Measurements from ENCODE around the gene GPRIN1.
A peak's percentile ranks its signal among the peaks of the same experiment; 100 is the strongest.

Gene GPRIN1

GRCh38 chr5:176609724-176610434 lies at the start of gene GPRIN1:
TSS of gene GPRIN1 (minus strand) at chr5:176610156. CDS start at chr5:176599834, 10,322 bp downstream.
- DNase-seq, result no peak

DNA sequence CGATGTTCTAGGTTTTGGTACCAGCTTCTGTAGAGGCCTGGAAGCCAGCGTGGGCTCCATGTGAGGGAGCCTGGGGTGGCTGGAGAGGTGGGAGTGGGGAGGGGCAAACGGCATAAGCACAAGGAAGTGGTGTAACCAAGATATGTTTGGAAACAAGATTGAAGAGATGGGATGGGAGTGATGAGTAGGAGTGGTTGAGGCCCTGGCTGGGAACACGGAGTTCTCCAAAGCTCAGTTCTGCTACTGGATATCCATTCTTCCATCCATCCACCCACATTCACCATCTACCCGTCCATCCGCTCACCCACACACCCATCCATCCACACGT lies 49.5 kb upstream of the GPRIN1 start:
- DNase-seq, result no peak

- DNase-seq, result no peak
Observed at GRCh38 chr5:176658817-176659511, 49.0 kb upstream of the GPRIN1 start.

DNA sequence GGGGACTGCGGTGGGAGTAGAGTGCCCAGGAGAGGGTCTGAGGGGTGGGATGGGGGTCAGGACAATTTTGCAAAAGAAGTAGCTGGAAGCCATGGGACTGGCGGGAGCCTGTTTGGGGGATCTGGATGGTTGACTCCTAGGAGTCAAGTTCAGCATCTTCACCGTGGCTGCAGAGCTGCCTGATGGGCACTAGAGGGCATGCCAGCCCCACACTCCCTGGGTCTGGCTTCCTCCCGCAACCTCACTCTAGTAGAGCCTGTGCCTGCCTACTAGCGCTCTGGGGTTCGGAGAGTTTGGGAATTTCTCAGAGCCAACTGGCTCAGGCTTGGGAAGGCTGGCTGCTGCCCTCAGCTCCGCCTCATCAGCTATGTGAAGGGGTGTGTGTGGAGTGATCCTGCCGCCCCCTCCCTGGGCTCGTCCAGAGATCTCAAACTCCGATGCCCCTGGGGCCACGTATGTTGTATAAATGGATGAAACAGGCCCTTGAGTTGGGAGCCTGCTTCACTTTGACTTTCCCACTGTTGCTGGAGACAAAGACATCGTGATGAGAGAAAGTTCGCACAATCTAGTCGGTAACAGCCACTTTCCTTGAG lies 48.1 kb upstream of the GPRIN1 start:
- peak; percentile 44 to 71 for DNase-seq

DNA sequence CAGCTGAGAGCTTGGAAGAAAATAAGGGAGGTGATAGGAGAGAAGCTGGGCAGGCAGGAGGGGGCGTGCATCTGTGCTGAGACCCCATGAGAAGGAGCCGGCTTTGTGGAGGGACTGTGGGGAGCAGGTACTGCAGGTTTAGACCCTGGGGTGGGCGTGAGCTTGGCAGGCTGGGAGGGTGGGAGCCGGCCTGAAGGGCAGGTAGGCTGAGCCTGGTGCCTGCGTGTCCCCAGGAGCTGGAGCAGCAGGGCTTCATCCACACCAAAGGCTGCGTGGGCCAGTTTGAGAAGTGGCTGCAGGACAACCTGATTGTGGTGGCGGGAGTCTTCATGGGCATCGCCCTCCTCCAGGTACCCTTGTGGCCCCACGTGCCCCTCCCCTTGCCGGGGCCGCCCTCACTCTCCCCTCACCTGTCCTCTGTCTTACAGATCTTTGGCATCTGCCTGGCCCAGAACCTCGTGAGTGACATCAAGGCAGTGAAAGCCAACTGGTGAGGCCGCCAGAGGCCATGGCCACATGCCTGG lies 46.6 kb upstream of the GPRIN1 start:
- DNase-seq, result no peak

DNA sequence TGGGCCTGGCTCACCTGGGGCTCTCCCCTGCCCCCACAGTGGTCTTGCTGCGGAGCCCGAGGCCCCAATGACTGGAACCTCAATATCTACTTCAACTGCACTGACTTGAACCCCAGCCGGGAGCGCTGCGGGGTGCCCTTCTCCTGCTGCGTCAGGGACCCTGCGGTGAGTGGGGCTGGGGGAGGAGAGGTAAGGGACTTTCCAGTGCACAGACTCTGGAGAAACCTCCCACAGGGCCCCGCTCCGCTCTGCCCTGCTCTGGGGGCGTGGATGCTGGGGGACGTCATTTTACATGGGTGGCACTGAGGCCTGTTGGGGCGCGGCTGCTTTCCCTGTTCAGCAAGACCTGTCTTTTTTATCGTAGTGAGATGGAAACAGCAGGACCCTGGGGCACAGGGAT lies 44.9 kb upstream of the GPRIN1 start:
- no peak for DNase-seq

DNA sequence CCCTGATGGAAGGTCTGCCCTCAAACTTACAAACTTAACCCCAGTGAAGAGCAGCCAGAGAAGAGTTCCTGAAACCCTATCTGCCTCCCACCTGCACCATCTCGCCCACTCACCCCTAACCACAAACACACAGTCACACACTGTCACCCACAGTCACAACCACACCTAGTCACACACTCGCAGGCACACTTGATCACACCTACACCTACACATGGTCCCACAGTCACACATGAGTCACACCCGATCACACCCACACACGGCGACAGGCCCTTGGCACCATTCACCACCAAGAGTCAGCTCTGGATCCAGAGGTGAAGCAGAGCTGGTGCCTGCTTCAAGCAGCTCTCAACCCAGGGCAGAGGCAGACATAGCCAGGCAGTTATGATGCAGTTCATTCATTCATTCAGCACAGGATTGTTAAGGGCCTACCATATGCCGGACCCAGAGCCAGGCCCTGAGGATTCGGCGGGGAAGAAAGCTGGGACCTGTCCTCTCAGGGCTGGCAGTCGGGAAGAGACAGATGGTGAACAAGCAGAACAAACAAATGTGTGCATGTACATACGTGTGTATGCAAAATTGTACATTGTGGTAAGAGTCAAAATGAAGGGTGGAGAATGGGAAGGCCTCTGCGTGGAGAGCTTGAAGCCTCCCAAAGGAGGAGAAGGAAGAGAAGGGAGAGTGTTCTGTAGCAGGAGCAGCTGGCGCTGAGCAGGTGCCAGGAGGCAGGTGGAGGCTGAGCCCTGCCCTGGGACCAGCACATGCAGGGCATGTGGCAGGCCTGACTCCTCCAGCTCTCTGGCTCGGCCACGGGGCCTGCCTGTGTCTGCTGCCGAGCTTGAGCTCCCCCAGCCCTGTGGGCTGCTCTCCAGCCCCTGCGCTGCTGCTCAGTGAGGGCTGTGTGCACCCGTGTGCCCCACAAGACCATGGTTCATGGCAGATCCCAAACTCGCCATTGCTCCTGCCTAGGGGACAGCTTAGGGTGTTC lies 43.7 kb upstream of the GPRIN1 start:
- DNase-seq, result peak in 1 of 2 experiments; percentile 20

DNA sequence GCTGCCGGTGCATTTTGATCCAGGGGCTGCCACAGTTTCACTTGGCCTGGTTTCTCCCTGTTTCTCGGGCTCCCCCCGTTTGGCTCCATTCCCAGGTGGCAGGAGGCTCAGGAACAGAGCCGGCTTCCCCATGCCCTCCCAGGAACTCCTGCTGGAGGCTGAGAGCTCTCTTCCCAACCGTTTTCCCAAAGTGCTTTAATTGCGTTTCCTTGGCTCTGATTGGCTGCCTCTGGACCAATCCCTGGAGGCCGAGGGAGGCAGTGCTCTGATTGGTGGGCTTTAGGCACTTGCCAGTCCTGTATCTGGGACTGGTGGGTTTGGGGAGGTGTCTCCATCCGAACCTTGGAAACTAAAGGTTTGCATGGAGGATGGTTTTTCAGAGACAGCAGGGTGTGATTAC lies 42.2 kb upstream of the GPRIN1 start:
- DNase-seq, result peak; percentile 23 to 75

GRCh38 chr5:176651472-176651980 lies 41.6 kb upstream of the GPRIN1 start:
- DNase-seq, result no peak

- no peak for DNase-seq
Observed at GRCh38 chr5:176650354-176650884, 40.5 kb upstream of the GPRIN1 start.

DNA sequence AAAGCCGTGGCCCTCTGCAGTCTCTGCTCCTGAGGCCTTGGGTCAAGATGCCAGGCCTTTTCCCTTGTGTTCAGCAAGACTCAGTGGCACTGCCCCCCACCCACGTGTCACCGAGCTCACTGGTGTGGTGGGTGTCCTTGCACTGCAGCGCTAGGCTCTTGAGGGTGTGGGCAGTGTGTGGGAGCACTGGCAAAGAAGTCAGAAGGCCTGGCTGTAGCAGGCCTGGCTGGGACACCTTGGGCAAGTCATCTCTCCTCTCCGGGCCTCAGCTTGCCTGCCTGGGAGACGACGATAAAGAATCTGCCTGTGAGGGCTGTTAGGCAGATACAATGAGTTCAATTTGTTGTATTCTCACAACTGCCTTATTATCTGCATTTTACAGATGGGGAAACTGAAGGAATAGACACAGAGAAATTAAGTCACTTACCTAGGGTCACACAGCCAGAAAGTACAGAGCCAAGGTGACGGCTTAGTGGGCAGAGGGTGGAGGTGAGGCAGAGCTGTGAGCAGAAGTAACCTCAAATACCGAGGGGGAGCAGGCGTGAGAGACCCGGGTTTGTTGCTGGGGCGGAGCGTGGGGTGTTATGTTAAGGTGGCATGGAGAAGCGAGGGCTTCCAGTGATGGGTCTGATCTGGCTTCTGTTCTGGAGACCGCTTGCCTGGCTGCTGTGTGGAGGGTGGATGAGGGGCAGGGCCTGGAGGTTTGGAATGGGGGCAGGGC lies 38.7 kb upstream of the GPRIN1 start:
- DNase-seq, result no peak

GRCh38 chr5:176647843-176648473 lies 38.0 kb upstream of the GPRIN1 start:
- DNase-seq, result no peak

DNA sequence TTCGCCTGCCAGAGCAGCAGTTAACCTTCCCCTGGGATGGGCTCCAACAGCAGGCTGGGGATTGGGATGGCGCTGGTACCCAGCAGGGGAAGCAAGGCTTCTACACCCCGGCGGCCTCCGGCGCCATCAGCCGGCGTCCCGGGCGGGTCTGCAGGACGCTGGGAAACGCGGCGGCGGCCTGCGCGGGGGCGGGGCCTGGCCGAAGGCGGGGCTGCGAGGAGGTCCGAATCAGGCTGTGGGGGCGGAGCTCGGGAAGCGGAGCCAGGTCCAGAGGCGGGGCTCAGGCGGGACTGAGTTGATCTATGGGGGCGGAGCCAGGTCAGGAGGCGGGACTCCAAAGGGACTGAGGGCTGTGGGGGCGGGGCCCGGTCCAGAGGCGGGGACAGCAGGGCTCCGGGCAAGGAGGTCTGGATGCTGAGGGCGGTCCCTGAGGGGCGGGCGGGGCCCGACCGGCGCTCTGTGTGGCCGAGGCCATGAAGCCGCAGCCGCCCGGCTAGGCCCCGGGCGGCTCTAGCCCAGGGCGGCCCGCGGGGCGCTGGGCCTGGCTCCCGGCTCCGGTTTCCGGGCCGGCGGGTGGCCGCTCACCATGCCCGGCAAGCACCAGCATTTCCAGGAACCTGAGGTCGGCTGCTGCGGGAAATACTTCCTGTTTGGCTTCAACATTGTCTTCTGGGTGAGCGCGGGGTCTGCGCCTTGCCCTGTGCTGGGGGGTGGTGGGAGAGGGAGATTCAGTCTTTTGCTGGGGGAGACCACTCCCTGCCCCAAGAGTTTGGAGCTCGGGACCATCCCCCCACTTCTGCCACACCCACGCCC lies 37.3 kb upstream of the GPRIN1 start, which contains the start of gene TSPAN17:
TSS of gene TSPAN17 (plus strand) at position 455 of the 813 bp plus-strand sequence. CDS start at position 587, 132 bp downstream.
- DNase-seq, result peak; percentile 93 to 97

GRCh38 chr5:176646707-176647029 lies 36.7 kb upstream of the GPRIN1 start:
- no peak for DNase-seq

GRCh38 chr5:176646049-176646706 lies 36.2 kb upstream of the GPRIN1 start:
- DNase-seq, result no peak

DNA sequence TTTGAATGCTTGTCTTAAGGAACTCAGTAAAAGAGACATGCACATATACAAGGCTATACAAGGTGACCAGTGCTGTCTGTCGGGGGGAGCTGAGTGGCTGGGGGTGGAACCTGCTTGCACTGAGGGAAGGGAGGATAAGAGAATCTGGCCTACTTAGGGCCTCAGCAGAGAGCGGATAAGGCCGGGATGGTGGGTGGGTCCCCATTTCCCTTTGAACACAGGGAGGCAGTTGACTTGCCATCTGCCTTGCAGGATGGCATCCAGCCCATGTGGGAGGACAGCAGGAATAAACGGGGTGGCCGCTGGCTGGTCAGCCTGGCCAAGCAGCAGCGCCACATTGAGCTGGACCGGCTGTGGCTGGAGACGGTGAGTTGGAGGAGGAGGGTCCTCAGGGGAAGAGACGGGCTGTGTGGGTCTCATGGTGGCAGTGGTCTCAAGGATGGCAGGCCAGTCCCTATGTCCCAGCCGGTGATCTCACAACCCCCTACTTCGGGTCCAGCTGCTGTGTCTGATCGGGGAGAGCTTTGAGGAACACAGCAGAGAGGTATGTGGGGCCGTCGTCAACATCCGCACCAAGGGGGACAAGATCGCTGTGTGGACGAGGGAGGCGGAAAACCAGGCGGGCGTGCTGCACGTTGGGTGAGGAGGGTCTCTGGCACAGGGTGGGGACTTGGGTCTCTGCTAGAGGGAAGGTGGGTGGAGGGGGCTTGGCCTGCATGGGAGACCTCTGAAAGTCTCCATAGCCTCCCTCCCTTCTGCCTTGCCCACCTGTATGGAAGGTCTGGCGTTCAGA lies 35.1 kb upstream of the GPRIN1 start:
- no peak for DNase-seq

DNA sequence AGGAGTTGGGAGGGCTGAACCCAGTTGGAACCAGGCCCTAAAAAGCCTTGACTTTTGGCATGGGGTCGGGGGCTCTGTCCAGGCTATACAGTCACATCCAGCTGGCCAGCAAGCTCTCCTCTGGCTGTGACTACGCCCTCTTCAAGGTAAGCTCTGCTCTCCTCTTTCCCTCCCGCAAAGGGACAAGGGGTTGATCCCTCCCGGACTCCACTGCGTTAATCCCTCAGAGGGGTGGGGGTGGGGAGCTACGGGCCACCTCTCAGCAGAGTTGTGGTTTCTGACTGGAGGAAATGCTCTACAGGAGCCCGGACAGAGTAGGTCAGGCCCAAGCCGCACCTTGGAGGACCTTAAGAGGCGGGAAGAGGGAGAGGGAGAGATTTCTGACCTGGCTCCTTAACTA lies 34.3 kb upstream of the GPRIN1 start:
- DNase-seq, result no peak

DNA sequence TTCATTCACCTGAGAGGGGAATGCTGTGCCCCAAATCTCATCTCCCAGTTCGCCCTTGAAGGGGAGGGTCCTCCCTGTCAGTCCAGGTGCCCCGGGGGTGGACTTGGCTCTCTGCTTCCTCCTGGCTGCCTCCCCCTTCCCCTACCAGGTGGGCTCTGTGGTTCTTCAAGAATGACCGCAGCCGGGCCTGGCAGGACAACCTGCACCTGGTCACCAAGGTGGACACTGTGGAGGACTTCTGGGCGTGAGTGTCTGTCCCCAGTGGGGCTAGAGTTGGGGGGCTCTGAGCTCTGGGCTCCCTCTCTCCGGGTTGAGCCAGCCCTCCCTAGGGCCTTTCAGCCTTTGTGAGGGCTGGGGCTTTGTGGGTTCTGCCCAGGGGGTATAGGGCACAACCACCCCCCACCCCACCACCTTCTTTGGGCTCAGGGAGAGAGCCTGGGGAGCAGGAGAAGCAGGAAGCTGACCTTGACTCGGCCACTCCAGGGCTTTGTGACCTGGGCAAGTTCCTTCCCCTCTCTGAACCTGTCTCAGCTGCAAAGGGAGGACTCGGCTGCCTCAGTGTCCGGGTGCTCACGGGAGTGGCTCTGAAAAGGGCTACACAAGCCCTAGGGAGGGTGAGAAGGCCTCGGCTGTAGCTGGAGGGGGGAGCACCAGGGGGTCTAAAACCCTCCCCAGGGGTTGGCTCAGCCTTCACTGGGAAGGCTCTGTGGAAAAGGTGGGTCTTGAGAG lies 33.7 kb upstream of the GPRIN1 start:
- DNase-seq, result no peak
